K562 (cell line): ENCODE data around the gene SYVN1. TPM values are rescaled to one million over a fixed set of nuclear protein-coding genes. Genes with fewer than 3 reads are reported as not detected.

Experiments
- ATF1 ChIP-seq, 2 experiments: fragments of 450-650 bp in 1 of 2; IDR thresholded peaks; 2 replicates each; pipeline ENCODE4 v1.6.1; 2016; ENCODE audit warnings: missing compliant biosample characterization in 1 of 2, missing genetic modification characterization in 1 of 2
- ATF7 ChIP-seq: fragments of 450-650 bp; IDR thresholded peaks from 2 replicates; pipeline ENCODE4 v1.7.1; 2014; ENCODE audit warnings: mild to moderate bottlenecking, moderate library complexity
- CREM ChIP-seq: IDR thresholded peaks from 2 replicates; pipeline ENCODE4 v1.6.1; 2014; ENCODE audit warnings: antibody characterized with exemption, low read depth
- CXXC5 ChIP-seq: fragments of 250-450 bp; sonication (Bioruptor Pico); IDR thresholded peaks from 2 replicates; pipeline ENCODE4 v1.8.0; 2022; ENCODE audit warnings: inconsistent platforms, mild to moderate bottlenecking, moderate library complexity
- ETV5 ChIP-seq: sonication (generic); formaldehyde crosslinking; IDR thresholded peaks from 2 replicates; pipeline ENCODE4 v1.4.0; 2020; ENCODE audit warnings: low read depth, mild to moderate bottlenecking, missing genetic modification reagents
- FOXM1 ChIP-seq, 2 experiments: fragments of 450-650 bp in 1 of 2; sonication (generic) in 1 of 2; formaldehyde crosslinking in 1 of 2; IDR thresholded peaks; 2 replicates each; pipeline versions ENCODE4 v1.6.1 to v1.9.0; 2017 to 2022; ENCODE audit warnings: low read depth in 2 of 2, mild to moderate bottlenecking in 2 of 2, missing genetic modification reagents in 1 of 2, moderate library complexity in 1 of 2
- FOXP4 ChIP-seq: sonication (generic); formaldehyde crosslinking; IDR thresholded peaks from 2 replicates; pipeline ENCODE4 v1.8.0; 2022; ENCODE audit warnings: mild to moderate bottlenecking, missing genetic modification reagents, borderline replicate concordance
- GABPB1 ChIP-seq: sonication (generic); formaldehyde crosslinking; IDR thresholded peaks from 2 replicates; pipeline ENCODE4 v1.8.0; 2022; ENCODE audit warnings: mild to moderate bottlenecking, missing genetic modification reagents
- GMEB1 ChIP-seq: fragments of 250-450 bp; sonication (Bioruptor Pico); IDR thresholded peaks from 2 replicates; pipeline ENCODE4 v1.4.0; 2020; ENCODE audit warnings: mild to moderate bottlenecking
- HNRNPL ChIP-seq: fragments of 200-400 bp; formaldehyde crosslinking; IDR thresholded peaks from 2 replicates; pipeline ENCODE4 v1.6.1; 2017; ENCODE audit warnings: low read depth, mild to moderate bottlenecking, low read length
- MYC ChIP-seq, 2 experiments: fragments of 250-450 bp in 1 of 2; sonication (Bioruptor Pico) in 1 of 2; IDR thresholded peaks; 2 replicates each; pipeline versions ENCODE4 v1.5.1 to v1.6.1; 2012 to 2021; ENCODE audit warnings: low read depth in 2 of 2, borderline replicate concordance in 1 of 2, improper control_type of control experiment in 1 of 2, low read length in 1 of 2, mild to moderate bottlenecking in 1 of 2, moderate library complexity in 1 of 2
- NCOA6 ChIP-seq: fragments of 450-650 bp; IDR thresholded peaks from 2 replicates; pipeline ENCODE4 v1.6.1; 2017; ENCODE audit warnings: mild to moderate bottlenecking
- NFRKB ChIP-seq: fragments of 450-650 bp; IDR thresholded peaks from 2 replicates; pipeline ENCODE4 v1.6.1; 2016; ENCODE audit warnings: low read depth
- NFXL1 ChIP-seq: fragments of 450-650 bp; formaldehyde crosslinking; IDR thresholded peaks from 2 replicates; pipeline ENCODE4 v1.4.0; 2021; ENCODE audit warnings: mild to moderate bottlenecking
- OTX1 ChIP-seq: fragments of 450-650 bp; formaldehyde crosslinking; IDR thresholded peaks from 2 replicates; pipeline ENCODE4 v1.4.0; 2022; ENCODE audit warnings: mild to moderate bottlenecking
- PHB2 ChIP-seq: fragments of 450-650 bp; IDR thresholded peaks from 2 replicates; pipeline ENCODE4 v1.6.1; 2017; ENCODE audit warnings: low read depth
- PHF8 ChIP-seq: fragments of 200-600 bp; sonication (generic); IDR thresholded peaks from 2 replicates; pipeline ENCODE4 v1.6.1; 2012; ENCODE audit warnings: mixed run types, mild to moderate bottlenecking, inconsistent platforms, low read length, moderate library complexity, borderline replicate concordance
- PRPF4 ChIP-seq: fragments of 200-400 bp; formaldehyde crosslinking; IDR thresholded peaks from one replicate; pipeline ENCODE4 v1.6.1; 2017; ENCODE audit warnings: low read length, low read depth, mild to moderate bottlenecking; ENCODE audit not compliant: insufficient read depth, poor library complexity, severe bottlenecking
- RBM14 ChIP-seq: fragments of 200-400 bp; formaldehyde crosslinking; IDR thresholded peaks from 2 replicates; pipeline ENCODE4 v1.6.1; 2018; ENCODE audit warnings: low read depth, mild to moderate bottlenecking, low read length, moderate library complexity, borderline replicate concordance; ENCODE audit not compliant: insufficient read depth
- TAF9B ChIP-seq: fragments of 450-650 bp; IDR thresholded peaks from 2 replicates; pipeline ENCODE4 v1.6.1; 2018; ENCODE audit warnings: mild to moderate bottlenecking; ENCODE audit not compliant: partially characterized antibody
- TSC22D4 ChIP-seq: fragments of 450-650 bp; IDR thresholded peaks from 2 replicates; pipeline ENCODE4 v1.6.1; 2016; ENCODE audit warnings: missing genetic modification characterization, missing biosample characterization, control low read depth
- ZFPM2 ChIP-seq: fragments of 250-450 bp; sonication (Bioruptor Pico); IDR thresholded peaks from 2 replicates; pipeline ENCODE4 v1.5.1; 2022; ENCODE audit warnings: mild to moderate bottlenecking
- polyA plus RNA-seq, 8 experiments: library from polyadenylated mRNA; depleted of rRNA in 4 of 8; stranded (reverse) in 5 of 8; unstranded in 3 of 8; fragments of >200 nt; fragmentation: Nextera tagmentation in 2 of 8; fragmentation: Illumina TruSeq in 1 of 8; extraction: Ambion mirVana in 2 of 8; extraction: Trizol in 1 of 8; gene quantifications; 2 replicates each; pipeline versions ENCODE4 v1.2.1 to v1.2.3, GENCODE V29; 2011 to 2014; ENCODE audit warnings: inconsistent platforms in 1 of 8, missing spikeins in 1 of 8
- total RNA-seq, 7 experiments: library from RNA; depleted of rRNA in 6 of 7; stranded (reverse); fragments of >200 nt in 6 of 7; fragmentation: Illumina TruSeq in 2 of 7; extraction: Trizol in 2 of 7; gene quantifications; 2 replicates each; pipeline versions ENCODE4 v1.2.1 to v1.2.3, GENCODE V29; 2011 to 2021; ENCODE audit warnings: low replicate concordance in 1 of 7
- TF ChIP-seq, protein P1 (sequence below): sonication (generic); formaldehyde crosslinking; IDR thresholded peaks from 2 replicates; pipeline ENCODE4 v1.8.1; 2022; ENCODE audit warnings: missing genetic modification reagents

SYVN1 gene
- total and polyA plus RNA-seq, 9 of the 15 experiments (the other 6 are each of a cell fraction or from before 2014, with no cell fraction given): 0.41 to 47.4 (median 9.9) TPM

- TF ChIP-seq FOXP4: no peak
- TF ChIP-seq FOXM1 (IDR thresholded peaks at IDR 0.05; ENCODE audit: low read depth): 0 out of 2 replicates have a peak, but pooled peaks have one; percentile 21
- peak; percentile 75; the same call in 1 of the 2 replicates for TF ChIP-seq FOXM1 (CRISPR knock-in tag; IDR thresholded peaks at IDR 0.05; ENCODE audit: low read depth)
- peak; percentile 99 for TF ChIP-seq CREM
- no peak for TF ChIP-seq PRPF4
- TF ChIP-seq CXXC5 (CRISPR knock-in tag): peak; percentile 98
- 0 out of 2 replicates have a peak, but pooled peaks have one; percentile 32 for TF ChIP-seq ETV5 (CRISPR knock-in tag)
- TF ChIP-seq, protein P1, sequence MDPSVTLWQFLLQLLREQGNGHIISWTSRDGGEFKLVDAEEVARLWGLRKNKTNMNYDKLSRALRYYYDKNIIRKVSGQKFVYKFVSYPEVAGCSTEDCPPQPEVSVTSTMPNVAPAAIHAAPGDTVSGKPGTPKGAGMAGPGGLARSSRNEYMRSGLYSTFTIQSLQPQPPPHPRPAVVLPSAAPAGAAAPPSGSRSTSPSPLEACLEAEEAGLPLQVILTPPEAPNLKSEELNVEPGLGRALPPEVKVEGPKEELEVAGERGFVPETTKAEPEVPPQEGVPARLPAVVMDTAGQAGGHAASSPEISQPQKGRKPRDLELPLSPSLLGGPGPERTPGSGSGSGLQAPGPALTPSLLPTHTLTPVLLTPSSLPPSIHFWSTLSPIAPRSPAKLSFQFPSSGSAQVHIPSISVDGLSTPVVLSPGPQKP (CRISPR knock-in tag): no peak
- TF ChIP-seq PHF8: peak; percentile 96
- peak; percentile 65; the same call in 1 of the 2 replicates for TF ChIP-seq GABPB1 (CRISPR knock-in tag)
- TF ChIP-seq ATF1 (CRISPR knock-in tag; IDR thresholded peaks at IDR 0.05): peak; percentile 94
- peak; percentile 99 for TF ChIP-seq ATF1 (tag; IDR thresholded peaks at IDR 0.05)
- TF ChIP-seq RBM14: no peak
- no peak for TF ChIP-seq OTX1 (CRISPR knock-in tag)
- TF ChIP-seq NCOA6: no peak
- peak; percentile 91 for TF ChIP-seq MYC (IDR thresholded peaks at IDR 0.05; ENCODE audit: low read depth, low read length)
- TF ChIP-seq MYC (CRISPR knock-in tag; IDR thresholded peaks at IDR 0.05; ENCODE audit: borderline replicate concordance, low read depth): no peak; the same call in none of the 2 replicates
- TF ChIP-seq ZFPM2: no peak
- 0 out of 2 replicates have a peak, but pooled peaks have one; percentile 14 for TF ChIP-seq PHB2
- TF ChIP-seq NFXL1 (CRISPR knock-in tag): no peak
- TF ChIP-seq NFRKB: peak; percentile 88
- TF ChIP-seq TAF9B: peak; percentile 3
- peak; percentile 82 for TF ChIP-seq ATF7
- no peak for TF ChIP-seq TSC22D4 (tag)
- 0 out of 2 replicates have a peak, but pooled peaks have one; percentile 22 for TF ChIP-seq HNRNPL
- peak; percentile 93 for TF ChIP-seq GMEB1
These were observed 12.2 kb downstream of the SYVN1 start, which contains the start of the genes FAU and MRPL49 (continued) for GRCh38 chr11:65121865-65122696.
